ENCODE data around the gene EPS8L2. TPM values are rescaled to one million over a fixed set of nuclear protein-coding genes. Genes with fewer than 3 reads are reported as not detected.

The EPS8L2 gene
- total and polyA plus RNA-seq, 9 of the 15 experiments (the other 6 are each of a cell fraction or from before 2014, with no cell fraction given), result 0.75 to 17.0 (median 3.7) TPM

DNA sequence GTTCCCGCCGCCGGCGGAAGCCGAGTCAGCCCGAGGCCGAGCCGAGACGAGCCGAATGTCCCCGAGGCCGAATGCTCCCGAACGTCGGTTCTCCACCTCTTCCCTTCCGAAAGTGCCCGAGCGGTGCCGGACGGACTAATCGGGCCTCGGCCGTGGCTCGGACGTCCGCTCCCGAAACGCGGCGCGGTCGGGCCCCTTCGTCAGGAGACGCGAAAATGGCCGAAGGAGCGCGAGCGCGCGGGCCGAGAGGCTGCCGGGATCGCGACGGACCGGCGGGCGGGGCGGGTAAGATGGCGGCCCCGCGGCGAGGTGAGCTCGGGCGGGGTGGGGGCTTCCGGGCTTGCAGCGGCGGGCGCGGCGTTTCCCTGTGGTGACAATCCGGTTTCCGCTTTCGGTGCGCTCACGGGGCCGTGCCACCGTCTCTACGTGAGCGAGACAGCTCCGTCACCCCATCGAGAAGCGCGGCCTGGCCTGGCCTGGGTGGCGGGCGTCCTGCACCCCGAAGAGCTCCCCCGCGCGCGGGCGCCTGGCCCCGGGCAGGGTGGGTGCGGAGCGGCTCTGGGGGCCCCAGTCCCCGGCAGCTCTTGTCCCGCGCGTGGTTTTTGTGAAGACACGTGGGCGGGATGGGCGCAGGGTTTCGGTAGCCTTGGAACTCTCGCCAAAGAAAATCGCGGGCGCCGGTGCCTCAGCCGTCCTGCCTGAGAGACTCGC, 10.3 kb upstream of the EPS8L2 start, which contains the start of gene TMEM80 (continued):
- TF ChIP-seq ZBTB5 (IDR thresholded peaks at IDR 0.05) (no peak), CEBPG (CRISPR knock-in tag; IDR thresholded peaks at IDR 0.05) (no peak), CEBPG (tag; conservative IDR thresholded peaks at IDR 0.05 in 1 of 2, IDR thresholded peaks at IDR 0.05 in 1 of 2) (no peak), SPI1 (IDR thresholded peaks at IDR 0.05; ENCODE audit: borderline replicate concordance, low read depth, low read length) (0 out of 2 replicates have a peak, but pooled peaks have one; percentile 2), ZNF3 (CRISPR knock-in tag; IDR thresholded peaks at IDR 0.05) (no peak), ESRRA (IDR thresholded peaks at IDR 0.05; ENCODE audit: borderline replicate concordance, low read depth) (peak; percentile 21; the same call in 1 of the 2 replicates), RBM14 (IDR thresholded peaks at IDR 0.05; ENCODE audit: borderline replicate concordance, insufficient read depth, low read depth, low read length) (peak; percentile 86; the same call in 1 of the 2 replicates), SMAD1 (IDR thresholded peaks at IDR 0.05; ENCODE audit: low read depth, low read length, partially characterized antibody) (no peak), CCNT2 (IDR thresholded peaks at IDR 0.05; ENCODE audit: borderline replicate concordance, extremely low read depth, insufficient read length, low read depth, low read length) (peak; percentile 72), GABPA (tag; conservative IDR thresholded peaks at IDR 0.05; ENCODE audit: low read depth) (peak; percentile 86), ETV1 (tag; conservative IDR thresholded peaks at IDR 0.05; ENCODE audit: low read depth) (no peak), ZFX (CRISPR knock-in tag; IDR thresholded peaks at IDR 0.05) (peak; percentile 96), RBM15 (IDR thresholded peaks at IDR 0.05; ENCODE audit: insufficient read depth, low read length) (no peak), ATF7 (IDR thresholded peaks at IDR 0.05) (peak; percentile 44), ZNF766 (CRISPR knock-in tag; conservative IDR thresholded peaks at IDR 0.05) (no peak; the same call in 1 of the 2 replicates)
- TF ChIP-seq, protein P1, sequence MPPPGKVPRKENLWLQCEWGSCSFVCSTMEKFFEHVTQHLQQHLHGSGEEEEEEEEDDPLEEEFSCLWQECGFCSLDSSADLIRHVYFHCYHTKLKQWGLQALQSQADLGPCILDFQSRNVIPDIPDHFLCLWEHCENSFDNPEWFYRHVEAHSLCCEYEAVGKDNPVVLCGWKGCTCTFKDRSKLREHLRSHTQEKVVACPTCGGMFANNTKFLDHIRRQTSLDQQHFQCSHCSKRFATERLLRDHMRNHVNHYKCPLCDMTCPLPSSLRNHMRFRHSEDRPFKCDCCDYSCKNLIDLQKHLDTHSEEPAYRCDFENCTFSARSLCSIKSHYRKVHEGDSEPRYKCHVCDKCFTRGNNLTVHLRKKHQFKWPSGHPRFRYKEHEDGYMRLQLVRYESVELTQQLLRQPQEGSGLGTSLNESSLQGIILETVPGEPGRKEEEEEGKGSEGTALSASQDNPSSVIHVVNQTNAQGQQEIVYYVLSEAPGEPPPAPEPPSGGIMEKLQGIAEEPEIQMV (tag; conservative IDR thresholded peaks at IDR 0.05; ENCODE audit: low read depth), result no peak
- TF ChIP-seq, protein P2, sequence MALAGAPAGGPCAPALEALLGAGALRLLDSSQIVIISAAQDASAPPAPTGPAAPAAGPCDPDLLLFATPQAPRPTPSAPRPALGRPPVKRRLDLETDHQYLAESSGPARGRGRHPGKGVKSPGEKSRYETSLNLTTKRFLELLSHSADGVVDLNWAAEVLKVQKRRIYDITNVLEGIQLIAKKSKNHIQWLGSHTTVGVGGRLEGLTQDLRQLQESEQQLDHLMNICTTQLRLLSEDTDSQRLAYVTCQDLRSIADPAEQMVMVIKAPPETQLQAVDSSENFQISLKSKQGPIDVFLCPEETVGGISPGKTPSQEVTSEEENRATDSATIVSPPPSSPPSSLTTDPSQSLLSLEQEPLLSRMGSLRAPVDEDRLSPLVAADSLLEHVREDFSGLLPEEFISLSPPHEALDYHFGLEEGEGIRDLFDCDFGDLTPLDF (CRISPR knock-in tag; IDR thresholded peaks at IDR 0.05), result 0 out of 2 replicates have a peak, but pooled peaks have one; percentile 74
- TF ChIP-seq, protein P3, sequence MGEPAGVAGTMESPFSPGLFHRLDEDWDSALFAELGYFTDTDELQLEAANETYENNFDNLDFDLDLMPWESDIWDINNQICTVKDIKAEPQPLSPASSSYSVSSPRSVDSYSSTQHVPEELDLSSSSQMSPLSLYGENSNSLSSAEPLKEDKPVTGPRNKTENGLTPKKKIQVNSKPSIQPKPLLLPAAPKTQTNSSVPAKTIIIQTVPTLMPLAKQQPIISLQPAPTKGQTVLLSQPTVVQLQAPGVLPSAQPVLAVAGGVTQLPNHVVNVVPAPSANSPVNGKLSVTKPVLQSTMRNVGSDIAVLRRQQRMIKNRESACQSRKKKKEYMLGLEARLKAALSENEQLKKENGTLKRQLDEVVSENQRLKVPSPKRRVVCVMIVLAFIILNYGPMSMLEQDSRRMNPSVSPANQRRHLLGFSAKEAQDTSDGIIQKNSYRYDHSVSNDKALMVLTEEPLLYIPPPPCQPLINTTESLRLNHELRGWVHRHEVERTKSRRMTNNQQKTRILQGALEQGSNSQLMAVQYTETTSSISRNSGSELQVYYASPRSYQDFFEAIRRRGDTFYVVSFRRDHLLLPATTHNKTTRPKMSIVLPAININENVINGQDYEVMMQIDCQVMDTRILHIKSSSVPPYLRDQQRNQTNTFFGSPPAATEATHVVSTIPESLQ (CRISPR knock-in tag; IDR thresholded peaks at IDR 0.05), result 0 out of 2 replicates have a peak, but pooled peaks have one; percentile 16
